Skeletal muscle tissue (tissue), 4 donors: ENCODE results near the gene CYTH3. TPM values are rescaled to one million over a fixed set of nuclear protein-coding genes. Genes with fewer than 3 reads are reported as not detected.
"Not testable (repeated sequence)": the region's sequence is repeated elsewhere in the genome, so short reads cannot be mapped to it uniquely, and the experiment has no call there.

Experiments
- H3K27ac ChIP-seq: one replicate; pipeline ENCODE4 v1.7.0; 2013; ENCODE audit warnings: mild to moderate bottlenecking, low read depth, low read length, inconsistent platforms
- H3K27me3 ChIP-seq, 3 donors: one replicate each; pipeline ENCODE4 v1.7.0; 2013; ENCODE audit warnings: low read length in 3 of 3; ENCODE audit not compliant: control insufficient read depth in 3 of 3, insufficient read depth in 3 of 3
- H3K36me3 ChIP-seq, 3 donors: one replicate each; pipeline ENCODE4 v1.7.0; 2013; ENCODE audit warnings: low read length in 3 of 3; ENCODE audit not compliant: control insufficient read depth in 3 of 3, insufficient read depth in 3 of 3
- H3K4me1 ChIP-seq, 3 donors: one replicate each; pipeline ENCODE4 v1.7.0; 2013; ENCODE audit warnings: low read length in 3 of 3, mild to moderate bottlenecking in 3 of 3; ENCODE audit not compliant: control insufficient read depth in 3 of 3, insufficient read depth in 3 of 3
- H3K4me3 ChIP-seq, 3 donors: one replicate each; pipeline ENCODE4 v1.7.0; 2013; ENCODE audit warnings: low read length in 3 of 3
- H3K9ac ChIP-seq, 3 donors: one replicate each; pipeline ENCODE4 v1.7.0; 2013; ENCODE audit warnings: low read length in 3 of 3, mild to moderate bottlenecking in 3 of 3, moderate library complexity in 2 of 3, low read depth in 1 of 3
- H3K9me3 ChIP-seq, 3 donors: one replicate each; pipeline ENCODE4 v1.7.0; 2013; ENCODE audit warnings: low read length in 3 of 3; ENCODE audit not compliant: control insufficient read depth in 3 of 3
- total RNA-seq: library from RNA; depleted of rRNA; stranded (reverse); fragments of >200 nt; gene quantifications from one replicate; pipeline ENCODE4 v1.2.3, GENCODE V29; 2014
- donor health status: Osteomylitis.

Gene CYTH3
- total RNA-seq, 1 donor from 2014 or later = 19.3 TPM

DNA sequence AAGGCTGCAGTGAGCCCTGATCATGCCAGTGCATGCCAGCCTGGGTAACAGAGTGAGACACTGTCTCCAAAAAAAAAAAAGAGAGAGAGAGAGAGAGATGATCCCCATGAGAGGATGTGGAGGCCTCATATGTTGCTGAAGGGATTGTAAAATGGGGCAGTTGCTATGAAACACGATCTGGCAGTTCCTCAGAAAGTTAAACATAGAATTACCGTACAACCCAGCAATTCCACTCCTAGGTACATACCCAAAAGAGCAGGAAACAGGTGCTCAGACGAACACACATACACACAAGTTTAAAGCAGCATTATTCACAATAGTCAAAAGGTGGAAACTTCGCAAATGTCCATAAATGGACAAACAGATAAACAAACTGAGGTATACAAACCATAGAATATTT, 27.4 kb upstream of the CYTH3 start:
- Histone ChIP-seq H3K4me1 (no peaks in the 10 kb centered on the region), H3K9me3 (no peaks in the 10 kb centered on the region), H3K9ac (no peak overlapping the region), H3K4me3 (no peak overlapping the region), H3K36me3 (no peaks in the 10 kb centered on the region), H3K27me3 (no peaks in the 10 kb centered on the region), H3K27ac (no peak overlapping the region)

DNA sequence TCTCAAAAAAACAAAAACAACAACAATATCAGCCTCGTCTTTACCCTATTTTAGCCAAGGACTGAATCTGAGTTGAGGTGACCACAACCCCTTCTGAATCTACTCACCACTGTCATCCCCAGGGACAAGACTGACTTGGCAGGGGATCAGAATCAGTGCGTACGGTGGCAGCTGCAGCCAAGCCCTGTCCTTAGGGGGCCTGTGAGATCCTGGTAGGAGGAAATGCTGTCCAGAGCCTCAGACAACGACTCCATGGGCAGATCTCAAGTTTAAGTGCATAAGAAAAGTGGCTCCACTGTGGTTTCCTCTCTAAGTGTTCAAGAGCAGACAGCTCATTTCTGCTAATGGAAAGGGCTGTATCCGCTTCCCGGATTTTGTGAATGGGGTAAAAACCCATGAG, 22.4 kb upstream of the CYTH3 start:
- Histone ChIP-seq H3K36me3 (no peaks in the 10 kb centered on the region), H3K4me3 (no peak overlapping the region), H3K27ac (no peak overlapping the region), H3K9me3 (no peaks in the 10 kb centered on the region), H3K4me1 (no peaks in the 10 kb centered on the region), H3K27me3 (no peaks in the 10 kb centered on the region), H3K9ac (no peak overlapping the region)

DNA sequence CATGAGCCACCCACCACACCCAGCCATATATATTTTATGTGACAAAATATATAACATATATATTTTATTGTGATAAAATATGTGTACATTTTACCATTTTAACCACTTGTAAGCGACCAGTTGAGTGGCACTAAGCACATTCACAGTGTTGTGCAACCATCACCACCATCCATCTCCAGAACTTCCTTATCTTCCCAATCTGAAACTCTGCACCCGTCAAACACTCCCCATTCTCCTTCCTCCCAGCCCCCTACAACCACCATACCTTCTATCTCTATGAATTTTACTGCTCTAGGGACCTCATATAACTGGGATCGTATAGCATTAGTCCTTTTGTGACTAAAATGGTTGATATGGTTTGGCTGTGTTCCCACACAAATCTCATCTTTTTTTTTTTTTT, 20.8 kb upstream of the CYTH3 start:
- H3K9me3 ChIP-seq = no peaks in the 10 kb centered on the region
- H3K4me3 ChIP-seq = no peak overlapping the region
- no peaks in the 10 kb centered on the region for H3K4me1 ChIP-seq
- no peak overlapping the region for H3K27ac ChIP-seq
- H3K36me3 ChIP-seq = no peaks in the 10 kb centered on the region
- no peak overlapping the region for H3K9ac ChIP-seq
- H3K27me3 ChIP-seq = no peaks in the 10 kb centered on the region

DNA sequence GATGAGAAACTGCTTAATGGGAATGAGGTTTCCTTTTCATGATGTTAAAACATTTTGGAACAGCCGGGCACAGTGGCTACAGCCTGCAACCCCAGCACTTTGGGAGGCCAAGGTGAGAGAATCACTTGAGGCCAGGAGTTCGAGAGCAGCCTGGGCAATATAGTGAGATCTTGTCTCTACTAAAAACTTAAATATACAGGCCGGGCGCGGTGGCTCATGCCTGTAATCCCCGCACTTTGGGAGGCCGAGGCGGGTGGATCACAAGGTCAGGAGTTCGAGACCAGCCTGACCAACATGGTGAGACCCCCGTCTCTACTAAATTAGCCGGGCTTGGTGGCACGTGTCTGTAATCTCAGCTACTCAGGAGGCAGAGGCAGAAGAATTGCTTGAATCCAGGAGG, 19.5 kb upstream of the CYTH3 start:
- H3K9ac ChIP-seq, H3K9me3 ChIP-seq, H3K4me1 ChIP-seq, H3K27ac ChIP-seq, H3K36me3 ChIP-seq, H3K27me3 ChIP-seq, H3K4me3 ChIP-seq: not testable (repeated sequence)

DNA sequence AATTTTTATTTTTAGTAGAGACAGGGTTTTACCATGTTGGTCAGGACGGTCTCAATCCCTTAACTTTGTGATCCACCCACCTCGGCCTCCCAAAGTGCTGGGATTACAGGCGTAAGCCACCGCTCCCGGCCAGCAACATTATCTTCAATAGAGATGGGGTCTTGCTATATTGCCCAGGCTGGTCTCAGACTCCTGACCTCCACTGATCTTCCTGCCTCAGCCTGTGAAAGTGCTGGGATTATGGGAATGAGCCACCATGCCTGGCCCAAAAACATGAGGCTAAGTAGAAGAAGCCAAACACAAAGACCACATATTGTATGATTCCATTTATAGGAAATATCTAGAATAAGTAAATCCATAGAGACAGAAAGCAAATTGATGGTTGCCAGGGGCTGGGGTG, 19.1 kb upstream of the CYTH3 start:
- H3K27me3 ChIP-seq = no peaks in the 10 kb centered on the region
- H3K27ac ChIP-seq = no peak overlapping the region
- no peak overlapping the region for H3K4me3 ChIP-seq
- no peaks in the 10 kb centered on the region for H3K9me3 ChIP-seq
- no peaks in the 10 kb centered on the region for H3K36me3 ChIP-seq
- H3K4me1 ChIP-seq = no peaks in the 10 kb centered on the region
- H3K9ac ChIP-seq = no peak overlapping the region

DNA sequence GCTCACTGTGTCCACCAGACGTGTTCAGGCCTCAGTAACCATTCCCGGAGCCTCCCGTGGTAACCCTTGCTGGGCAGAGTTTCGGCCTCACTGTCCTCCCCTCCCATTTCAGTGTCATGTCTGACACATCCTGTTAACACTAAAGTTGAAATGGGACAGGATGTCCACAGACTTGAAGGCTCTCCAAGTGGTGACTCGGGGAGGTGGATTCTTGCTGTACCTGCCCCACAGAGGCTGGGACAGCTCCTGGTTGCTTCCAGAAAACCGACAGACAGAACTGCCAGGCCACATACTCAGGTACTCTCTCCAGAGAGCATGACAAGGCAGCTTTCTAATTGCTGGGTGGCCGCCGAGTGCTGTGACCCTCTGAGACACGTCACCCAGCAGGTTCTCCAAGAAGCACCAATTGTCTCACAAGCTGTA, 17.9 kb upstream of the CYTH3 start:
- Histone ChIP-seq H3K4me1 (no peaks in the 10 kb centered on the region), H3K4me3 (no peak overlapping the region), H3K9me3 (no peaks in the 10 kb centered on the region), H3K36me3 (no peaks in the 10 kb centered on the region), H3K27me3 (no peaks in the 10 kb centered on the region), H3K27ac (no peak overlapping the region), H3K9ac (no peak overlapping the region)

DNA sequence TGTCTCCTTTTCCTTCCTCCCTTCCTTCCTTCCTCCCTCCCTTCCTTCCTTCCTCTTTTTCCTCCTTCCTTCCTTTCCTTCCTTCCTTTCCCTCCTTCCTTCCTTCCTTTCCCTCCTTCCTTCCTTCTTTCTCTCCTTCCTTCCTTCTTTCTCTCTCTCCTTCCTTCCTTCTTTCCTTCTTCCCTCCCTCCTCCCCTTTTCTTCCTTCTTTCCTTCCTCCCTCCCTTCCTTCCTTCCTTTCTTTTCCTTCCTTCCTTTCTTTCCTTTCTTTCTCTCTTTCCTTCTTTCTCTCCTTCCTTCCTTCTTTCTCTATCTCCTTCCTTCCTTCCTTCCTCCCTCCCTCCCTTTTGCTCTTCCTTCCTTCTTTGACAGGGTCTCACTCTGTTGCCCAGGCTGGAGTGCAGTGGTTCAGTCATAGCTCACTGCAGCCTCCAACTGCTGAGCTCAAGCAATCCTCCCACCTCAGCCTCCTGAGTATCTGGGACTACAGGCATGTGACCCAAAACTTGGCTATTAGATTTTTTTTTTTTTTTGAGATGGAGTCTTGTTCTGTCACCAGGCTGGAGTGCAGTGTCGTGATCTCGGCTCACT, 15.9 kb upstream of the CYTH3 start:
- no peak overlapping the region for H3K27ac ChIP-seq
- H3K9ac ChIP-seq = no peak overlapping the region
- no peaks in the 10 kb centered on the region for H3K4me1 ChIP-seq
- no peak overlapping the region for H3K4me3 ChIP-seq
- H3K36me3 ChIP-seq = no peaks in the 10 kb centered on the region
- no peaks in the 10 kb centered on the region for H3K9me3 ChIP-seq
- no peaks in the 10 kb centered on the region for H3K27me3 ChIP-seq

DNA sequence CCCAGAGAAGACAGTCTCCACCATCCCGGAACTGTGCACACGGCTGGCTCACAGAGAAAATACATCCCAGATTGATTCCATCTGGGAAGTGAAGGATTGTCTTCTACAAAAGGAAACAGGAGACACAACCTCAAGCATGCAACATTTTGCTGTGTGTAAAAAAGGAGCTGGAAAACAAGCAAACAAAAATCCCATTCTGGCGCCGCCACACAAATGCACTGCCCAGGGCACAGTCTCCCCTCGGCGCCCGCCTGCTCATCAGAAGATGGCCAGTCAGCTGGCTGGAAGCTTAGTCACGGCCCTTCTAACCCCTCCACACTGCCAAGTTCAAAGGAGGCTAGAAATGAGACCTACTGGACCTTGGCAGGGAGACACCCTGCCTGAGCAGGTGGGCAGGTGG, 14.1 kb upstream of the CYTH3 start:
- H3K27me3 ChIP-seq = no peaks in the 10 kb centered on the region
- no peaks in the 10 kb centered on the region for H3K36me3 ChIP-seq
- no peak overlapping the region for H3K4me3 ChIP-seq
- no peak overlapping the region for H3K9ac ChIP-seq
- no peaks in the 10 kb centered on the region for H3K4me1 ChIP-seq
- H3K27ac ChIP-seq = no peak overlapping the region
- no peaks in the 10 kb centered on the region for H3K9me3 ChIP-seq

DNA sequence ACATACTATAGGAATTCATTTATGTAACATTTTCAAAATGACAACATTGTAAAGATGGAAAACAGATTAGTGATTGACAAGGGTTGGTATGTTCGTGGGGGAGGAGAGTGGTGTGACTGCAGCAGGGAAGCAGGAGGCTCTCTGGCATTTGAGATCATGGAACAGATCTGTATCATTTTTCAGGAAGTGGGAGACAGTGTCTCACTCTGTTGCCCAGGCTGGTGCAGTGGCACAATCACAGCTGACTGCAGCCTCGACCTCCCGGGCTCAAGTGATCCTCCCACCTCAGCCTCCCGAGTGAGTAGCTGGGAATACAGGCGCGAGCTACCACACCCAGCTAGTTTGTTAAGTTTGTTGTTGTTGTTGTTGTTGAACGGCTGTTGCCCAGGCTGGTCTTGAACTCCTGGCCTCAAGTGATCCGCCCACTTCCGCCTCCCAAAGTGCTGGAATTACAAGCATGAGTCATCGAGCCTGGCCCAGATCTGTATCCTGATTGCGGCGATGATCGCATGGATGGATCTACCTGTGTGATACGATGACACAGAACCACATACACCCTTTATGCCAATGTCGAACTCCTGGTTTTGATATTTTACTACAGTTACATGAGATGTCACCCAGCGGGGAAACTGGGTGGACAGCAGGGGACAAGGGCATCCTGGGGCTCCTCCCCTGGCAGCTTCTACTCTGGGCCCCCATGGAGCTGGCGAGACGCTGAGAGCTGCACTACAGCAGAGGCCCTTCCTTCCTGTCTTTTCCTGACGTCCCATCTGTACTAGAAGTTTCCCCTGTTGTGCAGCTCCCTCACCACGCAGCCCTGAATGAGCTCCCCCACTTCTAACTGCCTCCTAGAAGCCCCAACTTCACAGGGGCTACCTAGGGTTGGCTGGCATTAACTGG, 12.3 kb upstream of the CYTH3 start:
- no peak overlapping the region for H3K4me3 ChIP-seq
- no peaks in the 10 kb centered on the region for H3K4me1 ChIP-seq
- no peak overlapping the region for H3K9ac ChIP-seq
- no peaks in the 10 kb centered on the region for H3K9me3 ChIP-seq
- H3K36me3 ChIP-seq = no peaks in the 10 kb centered on the region
- H3K27me3 ChIP-seq = no peaks in the 10 kb centered on the region
- no peak overlapping the region for H3K27ac ChIP-seq

DNA sequence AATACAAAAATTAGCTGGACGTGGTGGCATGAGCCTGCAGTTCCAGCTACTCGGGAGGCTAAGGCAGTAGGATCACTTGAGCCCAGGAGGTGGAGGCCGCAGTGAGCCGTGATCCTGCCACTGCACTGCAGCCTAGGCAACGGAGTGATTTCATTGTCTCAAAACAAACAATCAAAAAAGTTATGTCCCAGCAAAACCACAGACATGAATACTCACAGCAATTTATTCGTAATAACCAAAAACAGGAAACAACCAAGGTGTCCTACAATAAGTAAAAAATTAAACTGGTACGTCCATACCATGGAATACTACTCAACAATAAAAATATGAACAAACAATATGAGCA, 11.6 kb upstream of the CYTH3 start:
- H3K4me3 ChIP-seq = no peak overlapping the region
- H3K27me3 ChIP-seq = no peaks in the 10 kb centered on the region
- no peaks in the 10 kb centered on the region for H3K36me3 ChIP-seq
- H3K9me3 ChIP-seq = no peaks in the 10 kb centered on the region
- no peak overlapping the region for H3K9ac ChIP-seq
- H3K27ac ChIP-seq = no peak overlapping the region
- no peaks in the 10 kb centered on the region for H3K4me1 ChIP-seq
